ENCODE data around the gene SLC6A5.
A peak's percentile ranks its signal among the peaks of the same experiment; 100 is the strongest.

Gene SLC6A5

DNA sequence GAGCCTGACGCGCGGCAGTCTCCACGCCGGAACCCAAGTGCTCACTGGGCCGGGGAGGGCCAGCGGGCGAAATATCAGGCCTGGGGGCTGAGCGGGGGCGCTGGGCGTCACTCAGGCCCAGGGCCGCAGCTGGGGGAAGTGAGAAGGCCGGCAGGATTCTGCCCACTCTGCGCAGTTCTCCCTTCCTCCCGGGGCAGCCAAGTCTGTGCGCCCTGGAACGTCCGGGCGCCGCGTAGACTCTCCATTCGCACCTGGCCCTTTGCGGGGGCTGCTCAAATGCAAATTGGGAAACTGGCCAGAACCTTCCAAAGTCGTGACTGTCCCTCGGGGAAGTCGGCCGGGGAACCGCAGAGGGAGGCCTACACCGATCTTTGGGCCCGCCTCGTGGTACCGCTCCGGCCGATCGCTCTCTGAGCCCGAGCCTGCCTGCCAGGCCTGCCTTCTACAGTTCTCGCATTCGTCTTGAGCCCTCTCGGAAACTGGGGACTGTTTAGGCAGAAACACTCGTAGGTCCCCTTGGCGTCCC lies 2.2 kb upstream of the SLC6A5 start:
- no peak for DNase-seq

DNA sequence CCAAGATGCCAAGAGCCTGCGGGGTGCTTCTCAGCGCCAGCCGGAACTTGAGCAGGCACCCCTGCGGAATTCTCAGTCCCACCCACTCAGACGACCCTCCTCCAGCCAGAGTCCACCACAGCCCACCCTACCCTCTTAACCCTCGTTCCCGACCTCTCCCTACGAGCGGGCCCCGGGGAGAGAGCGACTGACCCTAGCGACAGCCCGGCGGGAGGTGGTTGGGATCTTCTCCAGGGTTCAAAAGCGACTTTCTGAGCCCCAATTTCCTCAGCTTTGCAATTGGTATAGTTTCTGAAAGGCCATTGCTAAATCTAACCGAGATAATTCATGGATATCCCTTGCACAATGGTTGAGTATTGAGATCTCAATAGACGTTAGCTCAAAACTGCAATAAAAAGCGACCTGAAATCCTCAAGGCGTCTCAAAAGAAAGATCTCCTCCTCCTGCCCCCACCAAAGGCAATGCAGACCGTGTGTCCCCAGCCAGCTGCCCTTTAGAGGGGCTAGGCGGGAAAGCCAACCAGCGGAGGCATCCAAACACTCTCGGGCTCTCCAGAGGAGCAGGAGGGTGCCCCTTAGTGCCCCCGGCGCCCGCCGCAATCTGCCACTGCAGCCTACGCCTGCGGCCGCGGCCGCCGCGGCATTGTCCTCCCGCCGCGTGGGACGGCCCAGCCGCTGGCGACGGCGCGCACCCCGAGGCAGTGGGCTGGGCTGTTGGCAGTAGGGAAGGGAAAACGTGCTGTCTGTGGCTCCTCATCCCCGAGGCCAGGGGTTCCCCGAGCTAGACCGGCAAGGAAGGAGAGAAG lies 1.5 kb upstream of the SLC6A5 start:
- no peak for DNase-seq

GRCh38 chr11:20598492-20598891 lies 916 bp upstream of the SLC6A5 start:
- no peak for DNase-seq

DNA sequence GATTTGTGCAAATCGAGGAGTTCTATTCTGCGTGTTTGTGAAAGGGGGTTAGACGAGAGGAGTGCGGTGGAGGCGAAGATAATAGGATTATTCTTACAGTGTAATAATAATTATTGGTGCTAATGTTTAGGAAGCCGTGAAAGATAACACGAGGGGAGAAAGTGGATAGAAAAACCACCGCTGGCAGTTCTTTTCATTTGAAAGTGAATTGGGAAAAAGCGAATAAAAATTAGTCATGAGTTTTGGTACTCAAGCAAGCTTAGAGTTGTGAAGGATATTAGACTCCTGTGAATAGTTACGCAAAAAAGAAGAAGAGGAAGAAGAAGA lies 575 bp downstream of the SLC6A5 start:
- no peak for DNase-seq

- DNase-seq = no peak
Observed at GRCh38 chr11:20600551-20600950, 1.1 kb downstream of the SLC6A5 start.

- no peak for DNase-seq
Observed at GRCh38 chr11:20601221-20601914, 2.0 kb downstream of the SLC6A5 start.

DNA sequence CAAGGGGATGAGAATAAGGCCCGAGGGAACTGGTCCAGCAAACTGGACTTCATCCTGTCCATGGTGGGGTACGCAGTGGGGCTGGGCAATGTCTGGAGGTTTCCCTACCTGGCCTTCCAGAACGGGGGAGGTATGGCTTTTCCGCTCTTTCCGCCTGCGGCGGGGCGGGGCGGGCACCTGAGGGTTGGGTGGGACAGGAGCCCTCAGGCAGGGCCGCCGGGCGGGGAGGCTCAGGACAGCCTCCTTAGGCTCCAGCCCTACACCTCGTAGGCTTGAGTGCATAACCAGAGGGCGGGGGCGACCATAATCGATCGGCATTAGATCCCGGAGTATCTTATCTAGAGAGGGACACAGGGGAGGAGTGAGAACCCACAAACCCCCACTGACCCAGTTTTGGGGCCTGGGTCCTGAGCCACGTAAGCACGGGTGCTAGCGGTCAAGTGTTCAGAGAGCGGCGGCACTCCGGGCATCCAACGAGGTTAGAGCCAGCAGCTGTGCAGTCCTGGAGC lies 4.9 kb downstream of the SLC6A5 start:
- no peak for DNase-seq

GRCh38 chr11:20604864-20605601 lies 5.6 kb downstream of the SLC6A5 start:
- no peak for DNase-seq

GRCh38 chr11:20605602-20606091 lies 6.2 kb downstream of the SLC6A5 start:
- DNase-seq = no peak

- no peak for DNase-seq
Observed at GRCh38 chr11:20608934-20609333, 9.5 kb downstream of the SLC6A5 start.

- peak in 3 of 5 donors; percentile 29 to 46 (median 33) for DNase-seq
Observed at GRCh38 chr11:20609727-20610707, 10.6 kb downstream of the SLC6A5 start.

DNA sequence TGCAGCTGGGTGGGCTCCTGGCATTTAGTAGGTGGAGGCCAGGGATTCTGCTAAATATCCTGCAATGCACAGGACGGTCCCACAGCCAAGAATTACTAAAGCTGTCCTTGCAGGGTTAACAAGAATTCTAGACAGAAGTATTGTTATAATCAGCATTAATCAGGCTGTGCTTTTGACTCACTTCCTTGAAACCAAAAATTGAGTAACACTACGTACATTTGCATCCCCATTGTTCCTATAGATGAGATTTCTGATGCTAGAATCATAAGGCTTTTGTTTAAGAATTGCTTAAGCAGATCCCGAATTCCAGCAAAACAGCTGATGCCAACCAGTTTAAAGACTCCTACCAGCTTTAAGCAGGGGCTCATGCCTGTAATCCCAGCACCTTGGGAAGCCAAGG lies 11.4 kb downstream of the SLC6A5 start:
- no peak for DNase-seq

GRCh38 chr11:20611445-20611844 lies 12.0 kb downstream of the SLC6A5 start:
- DNase-seq = no peak

DNA sequence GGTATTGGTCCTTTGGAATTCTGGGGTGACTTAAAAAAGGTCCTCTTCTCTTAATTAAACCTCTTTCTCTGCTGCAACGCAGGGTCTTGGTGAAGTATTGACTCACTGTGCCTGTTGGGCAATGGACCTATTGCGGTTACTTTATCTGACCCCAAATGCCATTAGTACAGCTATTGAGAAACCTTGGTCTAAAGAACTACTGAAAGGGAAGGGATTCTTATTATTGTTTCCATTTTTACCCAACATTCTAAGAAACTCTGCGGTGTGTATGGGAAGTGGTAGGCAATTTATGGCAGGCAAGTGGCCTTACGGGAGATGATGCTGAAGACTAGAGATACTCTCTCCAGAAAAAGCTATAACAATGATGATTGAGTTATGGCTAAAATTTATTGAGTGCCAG lies 12.5 kb downstream of the SLC6A5 start:
- peak in 1 of 5 donors; percentile 14 for DNase-seq

DNA sequence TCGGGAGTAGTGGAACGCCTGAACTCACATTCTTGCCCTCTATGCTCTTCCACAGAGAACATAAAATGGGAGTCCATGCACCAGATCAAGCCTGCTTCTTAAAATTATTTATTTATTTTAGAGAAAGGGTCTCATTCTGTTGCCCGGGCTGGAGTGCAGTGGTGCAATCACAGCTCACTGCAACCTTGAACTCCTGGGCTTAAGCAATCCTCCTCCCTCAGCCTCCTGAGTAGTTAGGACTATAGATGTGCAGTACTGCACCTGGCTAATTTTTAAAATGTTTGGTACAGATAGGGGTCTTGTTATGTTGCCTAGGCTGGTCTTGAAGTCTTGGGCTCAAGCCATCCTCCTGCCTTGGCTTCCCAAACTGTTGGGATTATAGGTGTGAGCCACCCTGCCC lies 13.0 kb downstream of the SLC6A5 start:
- no peak for DNase-seq

- DNase-seq = no peak
Observed at GRCh38 chr11:20616920-20617319, 17.5 kb downstream of the SLC6A5 start.

DNA sequence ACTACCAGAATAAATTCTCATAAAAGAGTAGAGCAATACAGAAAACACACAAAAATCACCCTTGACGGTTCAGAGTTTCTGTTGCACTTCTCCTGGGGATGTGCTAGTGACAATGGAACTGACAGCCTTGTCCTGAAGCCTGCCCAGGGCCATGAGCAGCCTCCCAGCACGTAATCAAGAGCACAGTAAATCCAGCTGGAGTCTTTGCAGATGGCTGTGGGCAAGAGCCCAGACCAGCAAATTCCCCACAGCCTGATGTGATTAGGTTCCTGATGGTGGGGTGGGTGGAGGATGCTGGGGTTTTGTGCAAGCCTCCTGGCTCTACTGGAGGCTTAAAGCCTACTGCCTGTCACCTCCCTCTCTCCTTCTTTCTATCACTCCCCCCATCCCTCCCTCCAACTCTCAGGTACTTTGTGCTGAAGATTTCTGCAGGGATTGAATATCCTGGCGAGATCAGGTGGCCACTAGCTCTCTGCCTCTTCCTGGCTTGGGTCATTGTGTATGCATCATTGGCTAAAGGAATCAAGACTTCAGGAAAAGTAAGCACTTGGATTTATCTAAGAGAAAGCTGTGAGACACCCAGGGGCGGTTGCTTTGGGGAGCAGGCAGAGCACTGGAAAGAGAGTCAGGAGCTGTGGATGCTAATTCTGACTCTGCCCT lies 18.1 kb downstream of the SLC6A5 start:
- no peak for DNase-seq

DNA sequence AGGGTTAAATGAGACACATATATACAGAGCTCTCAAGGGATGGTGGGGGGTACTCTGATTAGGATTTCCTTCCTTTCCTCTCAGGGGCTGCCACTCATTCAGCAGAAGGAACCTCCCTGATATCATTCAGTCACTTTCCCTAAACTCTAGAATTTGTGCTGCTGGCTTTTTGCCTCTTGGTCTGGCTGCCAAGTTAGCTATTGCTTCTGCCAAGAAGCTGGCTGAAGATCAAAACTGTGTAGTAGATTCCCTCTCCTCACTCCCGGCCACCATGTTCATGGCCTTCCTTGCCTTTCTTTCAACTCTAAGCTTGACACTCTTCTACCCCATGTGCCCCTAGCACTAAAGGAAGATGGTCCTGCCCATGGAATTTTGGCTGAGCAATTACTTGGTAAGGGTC lies 18.7 kb downstream of the SLC6A5 start:
- DNase-seq = no peak

- DNase-seq = no peak
Observed at GRCh38 chr11:20620988-20621387, 21.6 kb downstream of the SLC6A5 start.

GRCh38 chr11:20621679-20622078 lies 22.3 kb downstream of the SLC6A5 start:
- DNase-seq = no peak

DNA sequence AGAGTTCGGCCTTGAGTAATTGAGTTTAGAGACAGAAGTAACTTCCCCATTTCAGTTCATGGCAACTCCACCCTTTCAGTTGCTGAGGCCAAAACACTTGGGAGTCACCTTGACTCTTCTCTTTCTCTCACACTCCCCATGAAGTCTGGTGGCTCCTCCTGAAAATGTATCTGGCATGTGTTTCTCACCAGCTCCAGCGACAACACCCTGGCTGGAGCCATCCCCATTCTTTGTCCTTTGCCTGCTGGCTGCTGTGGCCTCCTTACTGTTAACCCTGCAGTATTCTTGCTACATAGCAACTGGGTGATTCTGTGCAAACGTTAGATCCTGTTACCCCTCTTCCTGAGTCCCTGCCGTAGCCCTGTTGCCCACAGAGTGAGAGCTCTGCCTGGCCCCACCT lies 23.8 kb downstream of the SLC6A5 start:
- DNase-seq = no peak

Data from T-helper 1 cell (primary cell).